NCI-H510A (cell line): Measurements from ENCODE around the gene SLC17A7.
A peak's percentile ranks its signal among the peaks of the same experiment; 100 is the strongest.

ENCODE experiments used
- DNase-seq: peaks from one replicate; lab custom pipeline; 2025; lab: John Stamatoyannopoulos, UW

The SLC17A7 gene

GRCh38 chr19:49427339-49427738 lies 14.0 kb downstream of the SLC17A7 start:
- DNase-seq = no peak

GRCh38 chr19:49425922-49426592 lies 15.3 kb downstream of the SLC17A7 start:
- no peak for DNase-seq

- DNase-seq = no peak
Observed at GRCh38 chr19:49425178-49425577, 16.1 kb downstream of the SLC17A7 start, which contains the start of gene GFY. Gene GFY, plus strand, starts transcription at chr19:49425388. Its CDS starts 1,043 bp downstream, at chr19:49426431.

- DNase-seq = no peak
Observed at GRCh38 chr19:49423985-49424303, 17.4 kb downstream of the SLC17A7 start.

GRCh38 chr19:49423071-49423984 lies 18.0 kb downstream of the SLC17A7 start, which contains the start of gene PTH2:
Gene PTH2, minus strand, starts transcription at chr19:49423441. Its CDS starts 102 bp downstream, at chr19:49423339.
- DNase-seq = no peak

GRCh38 chr19:49422407-49423070 lies 18.8 kb downstream of the SLC17A7 start:
- DNase-seq = peak; percentile 61

GRCh38 chr19:49421878-49422202 lies 19.5 kb downstream of the SLC17A7 start:
- no peak for DNase-seq

- peak; percentile 51 for DNase-seq
Observed at GRCh38 chr19:49421039-49421877, 20.1 kb downstream of the SLC17A7 start.

GRCh38 chr19:49420227-49420626 lies 21.1 kb downstream of the SLC17A7 start:
- no peak for DNase-seq

- no peak for DNase-seq
Observed at GRCh38 chr19:49419173-49419572, 22.2 kb downstream of the SLC17A7 start.

GRCh38 chr19:49418511-49418910 lies 22.8 kb downstream of the SLC17A7 start:
- DNase-seq = no peak

- DNase-seq = no peak
Observed at GRCh38 chr19:49417088-49417487, 24.2 kb downstream of the SLC17A7 start.

- DNase-seq = no peak
Observed at GRCh38 chr19:49415810-49416200, 25.5 kb downstream of the SLC17A7 start.

GRCh38 chr19:49415102-49415809 lies 26.1 kb downstream of the SLC17A7 start:
- no peak for DNase-seq

GRCh38 chr19:49414256-49414655 lies 27.1 kb downstream of the SLC17A7 start:
- no peak for DNase-seq

GRCh38 chr19:49413348-49413747 lies 28.0 kb downstream of the SLC17A7 start:
- no peak for DNase-seq

- DNase-seq = no peak
Observed at GRCh38 chr19:49411681-49412326, 29.5 kb downstream of the SLC17A7 start.

- DNase-seq = no peak
Observed at GRCh38 chr19:49409441-49410029, 31.8 kb downstream of the SLC17A7 start.

GRCh38 chr19:49408816-49409440 lies 32.4 kb downstream of the SLC17A7 start:
- no peak for DNase-seq

GRCh38 chr19:49407482-49408015 lies 33.8 kb downstream of the SLC17A7 start:
- DNase-seq = no peak
